Muscle of back (tissue), 11 donors: ENCODE data around the gene PPM1F. TPM values are rescaled to one million over a fixed set of nuclear protein-coding genes. Genes with fewer than 3 reads are reported as not detected.

Experiments
- DNase-seq, 3 donors: peaks; one replicate each; pipeline versions ENCODE4 v3.0.0 to v3.0.0-alpha.2; 2013
- polyA plus RNA-seq, 10 donors: library from polyadenylated mRNA; unstranded; fragments of 120-200 nt; gene quantifications; one replicate each; pipeline ENCODE4 v1.2.1, GENCODE V29; 2013; ENCODE audit not compliant: insufficient read length in 10 of 10

Gene PPM1F
- polyA plus RNA-seq, 10 donors = 36.5 to 56.2 (median 45.3) TPM

DNA sequence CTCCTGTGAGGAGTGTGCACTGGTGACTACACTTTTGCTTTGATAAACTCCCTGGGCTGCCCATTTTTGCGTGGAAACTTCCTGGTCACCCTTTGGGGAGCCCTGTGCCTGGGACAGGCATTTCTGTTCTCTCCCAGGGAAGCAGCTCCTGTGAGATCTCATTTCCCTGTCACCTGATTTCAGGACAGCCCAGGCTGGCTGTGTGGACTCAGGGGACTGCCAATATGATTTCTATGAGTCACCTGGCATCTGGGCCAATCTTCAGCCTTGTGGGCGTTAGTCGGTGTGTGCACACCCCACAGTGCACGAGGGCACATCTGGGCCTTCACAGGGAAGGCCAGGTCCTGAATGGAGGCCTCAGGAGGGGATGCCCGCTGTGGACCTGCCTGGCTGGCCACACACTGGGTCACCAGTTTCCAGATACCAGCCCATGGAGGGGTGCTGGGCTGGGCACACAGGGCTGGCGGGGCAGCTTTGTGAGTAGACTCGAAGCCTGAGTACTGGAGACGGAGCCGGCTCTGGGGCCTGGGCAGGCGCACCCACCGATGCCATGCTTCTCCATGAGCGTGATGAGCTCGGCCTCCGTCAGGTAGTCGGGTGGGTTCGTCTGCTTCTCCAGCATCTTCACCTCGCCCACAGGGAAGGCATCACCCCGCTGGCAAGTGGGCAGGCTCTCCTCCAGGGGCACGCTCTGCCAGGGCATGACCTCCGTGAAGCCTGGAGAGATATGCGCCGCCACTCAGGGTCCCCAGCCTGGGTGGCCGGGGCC, 9.4 kb upstream of the PPM1F start:
- DNase-seq = no peak

DNA sequence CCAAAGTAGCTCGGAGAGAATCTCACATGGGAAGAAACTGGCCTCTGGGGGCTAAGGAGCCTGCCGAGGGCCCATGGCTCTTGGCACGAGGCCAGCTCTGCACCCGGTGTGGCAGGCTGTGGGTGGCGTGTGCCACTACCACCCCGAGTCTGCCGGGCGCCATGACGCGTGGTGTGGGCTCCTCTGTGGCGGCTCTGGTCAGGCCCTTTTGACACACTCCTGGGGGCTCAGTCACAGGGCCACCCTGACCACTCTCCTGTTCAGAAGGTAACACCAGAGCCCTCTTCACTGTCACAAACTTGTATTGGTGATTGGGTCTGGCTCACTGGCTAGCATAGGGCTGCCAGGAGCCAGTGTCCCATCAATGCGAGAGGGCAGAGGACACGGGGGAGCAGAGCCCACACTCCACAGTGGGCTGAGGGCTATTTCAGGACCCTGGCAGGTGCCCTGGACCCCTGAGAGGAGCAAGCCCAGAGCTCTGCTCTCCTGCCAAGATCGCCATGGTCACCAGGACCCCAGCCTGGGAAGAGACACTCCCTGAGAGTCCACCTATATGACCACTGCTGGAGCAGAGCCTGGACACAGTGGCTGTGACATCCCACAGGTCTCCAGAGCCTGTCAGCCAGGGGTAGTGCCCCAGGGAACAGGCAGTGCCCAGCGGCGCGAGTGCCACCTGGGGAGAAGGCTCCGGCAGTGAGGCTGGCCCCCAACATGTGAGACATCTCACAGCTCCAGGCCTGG, 8.6 kb upstream of the PPM1F start:
- no peak for DNase-seq

DNA sequence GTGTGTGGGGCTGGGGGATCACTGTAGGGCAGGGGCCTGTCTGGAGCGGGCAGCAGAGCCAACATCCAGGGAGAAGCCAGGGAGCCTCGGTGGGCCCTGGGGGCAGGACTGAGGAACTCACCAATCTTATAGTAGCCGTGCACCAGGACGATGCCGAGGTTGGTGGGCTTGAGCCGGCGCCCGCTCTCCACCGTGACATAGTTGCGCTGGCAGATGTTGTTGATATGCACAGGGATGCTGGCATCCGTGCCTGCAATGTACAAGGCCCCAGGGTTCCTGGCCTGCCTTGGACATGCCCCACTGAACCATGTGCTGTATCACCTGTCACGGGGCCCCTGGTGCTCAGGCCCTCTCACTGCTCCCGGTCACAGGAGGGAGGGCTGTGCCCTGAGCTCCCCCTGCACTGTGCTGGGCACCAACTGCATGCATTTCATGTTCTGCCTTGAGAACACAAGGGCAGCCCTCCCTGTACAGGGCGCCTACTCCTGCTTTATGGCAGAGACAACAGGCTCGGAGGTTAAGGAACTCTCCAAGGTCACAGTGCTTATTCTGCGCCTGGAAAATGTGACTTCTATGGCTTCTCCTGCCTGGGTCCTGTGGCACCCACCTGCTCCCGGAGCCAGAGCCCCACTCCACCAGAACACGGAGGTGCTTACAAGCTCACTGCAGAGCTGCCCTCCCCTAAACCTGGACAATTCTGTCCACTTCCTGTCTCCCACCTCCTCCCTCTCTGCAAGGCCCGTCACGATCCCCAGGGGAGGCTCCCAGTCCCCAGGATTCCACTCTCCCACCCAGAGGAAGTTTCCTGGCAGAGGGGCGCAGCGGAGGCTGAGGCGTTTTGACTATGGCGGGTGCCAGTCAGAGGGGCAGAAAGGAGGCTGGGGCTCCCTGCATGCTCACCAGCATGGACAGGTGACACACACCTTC, 7.8 kb upstream of the PPM1F start:
- DNase-seq = no peak

DNA sequence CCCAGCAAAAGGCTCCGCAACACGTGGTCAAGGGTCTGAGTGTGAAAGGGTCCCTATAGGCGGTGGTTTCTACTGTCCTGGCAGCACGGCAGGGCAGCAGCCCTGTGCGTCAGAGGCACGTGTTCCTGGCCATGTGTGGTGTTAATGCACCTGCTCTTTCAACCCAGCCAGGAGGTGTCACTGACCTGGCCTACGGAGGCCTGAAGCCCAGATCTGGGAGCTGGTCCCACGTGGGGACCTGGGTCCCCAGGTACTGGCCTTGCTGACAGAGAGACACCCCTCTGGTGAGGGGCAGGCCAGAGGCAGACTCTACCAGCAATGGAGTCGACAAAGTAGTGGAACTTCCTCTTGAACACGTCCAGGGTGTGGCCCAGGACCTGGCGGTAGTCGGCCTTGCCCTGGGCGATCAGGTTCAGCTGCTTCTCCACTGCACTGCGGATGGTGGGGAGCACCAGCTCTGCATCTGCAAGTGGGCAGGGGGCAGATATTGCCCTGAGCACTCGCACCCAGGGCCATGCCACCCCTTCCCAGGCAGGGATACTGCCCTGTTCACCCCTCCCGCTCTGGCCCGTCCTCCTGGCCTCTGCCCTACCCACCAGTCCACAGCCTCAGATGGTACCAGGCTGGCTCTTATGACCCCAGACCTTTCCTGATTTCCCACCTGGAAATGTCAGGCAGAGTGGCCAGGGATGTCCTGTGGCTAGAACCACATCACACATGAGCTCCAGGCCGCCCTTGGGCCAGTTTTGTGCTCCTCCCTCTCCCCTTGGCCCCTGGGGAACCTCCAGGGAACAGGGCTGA, 6.8 kb upstream of the PPM1F start:
- DNase-seq = no peak

DNA sequence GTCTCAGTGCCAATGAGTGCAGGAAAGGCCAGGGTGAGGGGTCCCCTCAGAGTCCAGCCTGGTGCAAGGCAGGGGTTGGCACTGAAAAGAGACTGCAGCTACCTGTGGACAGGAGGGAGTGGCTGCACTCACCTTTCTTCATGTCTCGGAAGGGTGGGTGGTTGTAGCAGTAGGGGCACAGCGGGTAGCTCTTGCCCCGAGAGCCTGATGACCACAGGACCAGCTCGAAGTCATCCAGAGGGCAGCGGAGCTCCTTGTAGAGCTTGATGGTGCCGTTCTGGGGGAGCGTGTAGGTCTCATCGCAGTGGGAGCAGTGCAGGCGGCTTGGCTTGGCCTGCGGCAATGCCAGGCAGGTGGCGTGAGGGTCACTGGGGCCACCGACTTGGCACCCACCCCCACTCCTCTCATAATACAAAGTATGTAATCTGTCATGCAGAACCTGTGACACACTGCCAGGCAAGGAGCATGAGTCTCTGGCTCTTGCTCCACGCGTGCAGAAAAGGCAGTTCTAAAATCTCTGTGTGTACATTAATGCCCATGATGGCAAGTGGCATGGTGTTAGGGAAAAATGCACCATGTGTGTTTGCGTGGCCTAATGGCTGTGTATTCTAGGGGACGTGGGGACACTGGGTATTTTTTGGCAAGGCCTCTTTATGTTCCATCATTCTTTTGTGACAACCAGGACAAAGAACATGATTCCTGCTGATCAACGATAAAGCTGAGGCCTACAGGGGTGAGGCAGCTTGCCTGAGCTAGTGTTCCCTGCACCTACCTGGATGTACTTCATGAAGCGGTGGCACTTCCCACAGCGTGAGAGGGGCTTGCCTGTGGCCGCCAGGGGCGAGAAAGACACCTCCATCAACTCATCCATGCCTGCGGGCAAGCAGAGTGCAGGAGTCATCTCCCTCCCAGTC, 6.0 kb upstream of the PPM1F start:
- DNase-seq = no peak

DNA sequence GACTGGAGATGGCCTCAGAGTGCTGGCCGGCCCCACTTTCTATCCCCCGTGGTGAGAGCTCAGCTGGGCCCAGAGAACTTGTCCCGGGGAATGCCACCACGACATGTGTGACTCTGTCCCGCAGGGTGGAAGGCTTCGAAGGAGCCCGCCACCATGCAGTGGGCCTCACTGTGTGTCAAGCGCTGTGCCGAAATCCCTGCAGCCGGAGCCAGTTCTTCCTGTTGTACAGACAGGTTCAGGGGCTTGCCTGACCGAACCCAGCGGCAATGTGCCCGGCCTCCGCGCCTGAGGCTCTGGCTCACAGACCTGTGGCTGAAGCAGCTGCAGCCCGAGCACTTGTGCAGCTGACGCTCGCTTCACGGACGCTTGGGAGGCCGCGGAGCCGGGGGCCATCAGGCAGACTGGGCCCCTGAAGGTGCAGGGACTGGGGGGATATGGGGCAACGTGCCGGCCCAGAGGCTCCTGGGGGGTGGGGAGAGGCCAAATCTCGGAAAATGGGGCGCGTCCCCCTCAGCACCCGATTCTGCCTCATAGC, 650 bp downstream of the PPM1F start:
- peak; percentile 43 to 80 (median 62) for DNase-seq

DNA sequence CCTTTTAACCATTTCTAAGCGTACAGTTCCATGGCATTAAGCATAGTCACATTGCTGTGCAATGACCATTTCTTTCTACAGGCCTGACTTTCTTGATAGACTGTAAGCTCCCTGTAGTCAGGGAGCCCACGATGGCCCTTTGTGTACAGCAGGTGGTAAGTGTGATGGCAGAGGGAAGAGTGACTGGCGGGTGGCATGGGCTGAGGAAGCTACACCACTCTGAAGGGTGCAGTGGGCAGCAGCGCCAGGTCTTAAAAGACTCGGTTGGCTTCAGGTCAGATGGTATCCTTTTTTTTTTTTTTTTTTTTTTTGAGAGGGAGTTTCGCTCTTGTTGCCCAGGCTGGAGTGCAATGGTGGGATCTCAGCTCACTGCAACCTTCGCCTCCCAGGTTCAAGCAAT, 1.6 kb downstream of the PPM1F start:
- DNase-seq = no peak

DNA sequence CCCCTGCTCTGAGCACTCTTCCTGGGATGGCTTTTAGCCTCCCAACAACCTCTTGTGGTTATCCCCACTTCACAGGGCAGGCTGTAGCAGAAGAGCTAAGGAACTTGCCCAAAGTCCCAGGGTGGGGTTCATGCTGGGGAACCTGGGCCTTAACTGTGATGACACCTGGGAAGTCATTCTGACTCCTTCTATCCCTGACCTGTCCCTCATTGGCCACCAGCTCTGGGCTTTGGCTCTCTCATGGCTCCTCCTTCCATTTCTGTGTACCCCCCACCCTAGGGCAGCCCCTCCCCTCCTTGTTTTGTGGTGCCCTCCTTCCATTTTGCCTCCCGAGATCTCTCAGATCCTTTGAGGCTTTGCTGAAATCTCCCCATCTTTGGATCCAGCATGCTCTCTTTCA, 2.7 kb downstream of the PPM1F start:
- no peak for DNase-seq

DNA sequence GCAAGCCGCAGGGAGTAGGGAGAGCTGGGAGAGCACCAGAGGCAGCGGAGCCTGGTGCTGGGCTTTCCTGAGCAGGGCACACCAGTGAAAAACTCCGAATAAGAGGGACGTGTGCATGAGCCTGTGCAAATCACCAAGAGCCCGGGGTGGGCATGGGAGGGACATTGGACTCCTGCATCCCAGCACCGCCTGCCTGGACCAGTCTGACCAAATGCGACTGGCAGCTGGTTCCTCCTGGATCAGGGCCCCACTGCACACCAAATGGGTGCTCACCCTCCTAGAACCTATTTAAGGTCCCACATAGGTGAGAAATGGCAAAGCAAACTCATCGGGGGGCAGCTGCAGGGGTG, 3.1 kb downstream of the PPM1F start:
- no peak for DNase-seq

DNA sequence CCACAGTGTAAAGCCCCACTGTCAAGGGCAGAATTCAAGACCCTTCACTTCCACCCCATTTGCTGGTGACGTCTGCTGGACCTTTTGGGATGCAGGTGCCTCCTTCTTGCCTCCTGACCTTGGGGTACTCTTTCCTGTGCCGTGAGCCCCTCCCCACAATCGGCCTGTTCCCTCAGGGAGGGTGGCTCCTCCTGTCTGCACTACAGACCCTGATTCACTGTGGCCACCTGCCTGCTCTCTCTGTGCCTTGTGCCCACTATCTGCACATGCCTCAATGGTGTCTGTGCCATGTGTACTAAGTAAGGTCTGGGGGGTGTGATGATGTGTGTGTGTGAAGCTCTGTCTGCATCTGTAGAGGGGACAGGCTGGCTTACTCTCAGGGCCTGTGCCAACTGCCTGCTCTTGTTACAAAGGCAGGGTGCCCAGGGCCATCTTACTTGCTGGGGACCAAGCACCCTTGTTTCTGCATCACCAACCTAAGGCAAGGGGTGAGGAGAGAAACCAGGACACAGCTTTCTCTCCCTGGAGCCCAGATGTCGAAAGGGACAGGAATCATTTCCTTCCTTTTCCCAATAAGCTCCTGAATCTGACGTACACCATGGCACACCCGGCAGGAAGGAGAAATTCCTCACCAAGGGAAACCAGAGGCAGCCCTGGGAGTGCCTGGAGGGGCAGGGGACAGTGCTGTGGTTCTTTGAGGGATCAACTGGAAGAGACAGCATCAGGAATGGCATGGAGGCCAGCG, 3.7 kb downstream of the PPM1F start:
- DNase-seq = no peak

DNA sequence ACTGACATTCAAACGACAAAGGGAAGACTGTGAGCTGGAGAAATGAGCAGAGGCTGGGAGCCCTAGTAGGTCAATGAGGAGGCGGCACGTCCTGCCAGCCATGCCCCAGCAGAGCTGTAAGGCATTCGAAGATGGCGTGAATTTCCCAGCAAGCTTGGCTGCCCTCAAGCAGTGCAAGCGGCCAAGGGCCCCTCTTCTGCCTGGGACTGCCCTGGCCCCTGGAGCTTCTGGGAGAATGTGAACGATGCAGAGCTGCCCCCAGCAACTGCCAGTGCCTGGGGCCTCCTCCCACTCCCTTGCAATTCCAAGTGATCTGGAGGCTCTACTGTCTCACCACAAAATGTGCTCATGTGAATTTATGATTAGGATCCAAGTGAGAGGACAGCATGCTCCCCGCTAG, 4.3 kb downstream of the PPM1F start:
- DNase-seq = no peak

DNA sequence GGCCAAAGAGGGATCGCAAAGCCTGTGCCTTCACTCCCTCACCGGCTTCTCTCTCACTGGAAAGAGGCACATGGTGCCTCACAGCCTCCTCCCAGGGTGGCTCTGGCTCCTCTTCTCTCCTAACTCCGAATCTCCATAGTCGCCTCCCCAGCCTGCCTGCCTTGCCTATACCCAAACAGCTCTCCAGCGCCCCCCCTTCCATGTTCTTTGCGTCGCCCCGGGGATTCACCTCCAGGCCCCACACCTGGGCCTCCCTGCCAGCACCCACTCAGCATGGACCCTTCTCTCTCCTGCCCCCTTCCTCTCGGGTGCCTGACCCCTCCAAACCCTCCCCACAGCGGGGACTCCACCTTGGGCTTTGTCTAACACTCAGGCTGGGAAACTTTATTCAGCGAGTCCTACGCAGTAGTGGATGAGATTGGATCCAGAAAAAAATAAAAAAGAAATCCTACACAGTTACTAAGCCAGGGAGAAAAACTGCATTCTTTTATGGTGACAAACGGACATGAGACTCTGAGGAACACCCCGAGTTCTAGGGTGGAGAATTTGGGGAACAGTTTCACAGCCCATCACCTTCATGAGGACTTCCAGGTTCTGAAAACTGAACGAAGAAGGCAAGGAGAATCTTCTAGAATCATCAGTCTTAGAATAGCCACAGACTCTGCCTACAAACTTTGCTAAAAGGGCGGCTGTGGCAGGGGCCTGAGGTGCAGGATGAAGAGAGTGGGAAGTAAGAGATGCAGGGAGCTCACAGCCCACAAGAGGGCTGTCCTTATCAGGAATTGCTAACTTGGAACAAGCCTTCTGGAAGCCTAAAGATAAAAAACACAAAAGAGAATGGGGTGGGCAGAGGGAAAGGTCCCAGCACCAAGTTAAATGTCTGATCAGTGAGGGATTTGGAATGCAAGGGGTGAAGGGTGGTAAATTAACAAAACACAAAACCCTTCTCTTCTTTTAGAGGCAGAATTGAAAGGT, 5.3 kb downstream of the PPM1F start:
- peak in 1 of 3 donors; percentile 60 for DNase-seq

DNA sequence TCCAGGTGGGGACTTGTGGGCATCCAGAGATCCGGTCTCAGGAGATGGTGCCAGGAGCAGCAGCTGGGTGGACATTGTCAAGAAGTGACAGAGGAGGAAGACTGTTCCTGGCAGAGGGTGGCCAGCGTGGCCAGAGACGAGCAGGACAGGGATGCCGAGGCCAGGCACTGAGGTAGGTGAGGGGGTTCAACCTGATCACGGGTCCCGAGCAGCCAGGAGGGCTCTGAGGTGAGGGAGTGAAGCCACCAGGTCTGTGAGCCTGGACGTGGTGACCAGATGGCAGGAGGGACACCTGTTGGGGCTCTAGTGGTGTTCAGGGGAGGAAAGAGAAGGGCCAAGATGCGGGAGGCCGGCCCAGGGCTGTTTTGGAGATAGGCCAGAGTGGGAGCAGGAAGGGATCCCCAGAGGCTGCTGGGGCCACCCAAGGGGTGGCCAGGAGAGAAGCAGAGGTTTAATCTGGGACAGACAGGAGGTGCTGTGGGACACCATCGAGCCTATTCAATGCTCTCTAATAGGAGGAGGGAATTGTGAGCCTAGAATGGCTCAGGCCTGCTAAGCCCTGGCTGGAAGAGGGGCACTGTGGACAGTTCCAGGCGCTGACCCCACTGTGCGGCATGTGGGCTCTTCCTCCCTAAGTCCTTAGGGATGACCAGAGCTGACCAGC, 6.3 kb downstream of the PPM1F start:
- DNase-seq = no peak

DNA sequence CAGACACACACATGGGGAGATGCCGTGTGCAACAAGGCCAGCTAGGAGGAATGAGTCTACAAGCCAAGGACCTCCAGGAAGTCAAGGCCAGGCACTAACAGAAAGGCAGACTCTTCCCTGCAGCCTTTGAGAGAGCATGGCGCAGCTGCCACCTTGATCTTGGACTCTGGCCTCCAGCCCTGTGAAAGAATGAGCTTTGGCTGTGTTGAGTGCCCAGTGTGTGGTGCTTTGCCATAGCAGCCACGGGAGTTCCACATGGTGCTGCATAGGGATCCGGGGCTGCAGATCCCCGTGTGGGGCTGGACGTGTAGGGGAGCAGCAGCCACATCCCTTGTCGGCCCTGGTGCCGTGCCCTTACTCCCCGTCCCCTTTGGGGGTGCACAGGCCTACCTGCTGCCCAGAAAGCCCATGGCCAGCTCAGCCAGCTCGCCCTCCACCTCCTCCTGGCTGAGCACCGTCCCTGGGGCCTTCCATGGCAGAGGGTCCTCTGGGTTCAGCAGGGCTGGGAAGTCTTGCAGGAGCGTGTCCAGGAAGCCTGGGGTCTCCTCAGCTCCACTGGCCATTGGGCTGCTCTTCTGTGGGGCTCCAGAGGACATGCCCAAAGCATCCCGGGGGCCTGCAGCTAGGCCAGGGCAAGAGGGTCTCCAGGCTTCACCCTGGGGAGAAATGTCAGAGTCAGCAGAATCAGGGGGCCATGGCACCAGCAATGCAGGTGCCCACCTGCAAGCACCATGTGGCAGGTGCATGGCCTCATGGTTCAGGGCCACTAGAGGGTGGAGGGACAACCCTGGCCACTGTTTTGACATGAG, 7.0 kb downstream of the PPM1F start:
- DNase-seq = no peak

DNA sequence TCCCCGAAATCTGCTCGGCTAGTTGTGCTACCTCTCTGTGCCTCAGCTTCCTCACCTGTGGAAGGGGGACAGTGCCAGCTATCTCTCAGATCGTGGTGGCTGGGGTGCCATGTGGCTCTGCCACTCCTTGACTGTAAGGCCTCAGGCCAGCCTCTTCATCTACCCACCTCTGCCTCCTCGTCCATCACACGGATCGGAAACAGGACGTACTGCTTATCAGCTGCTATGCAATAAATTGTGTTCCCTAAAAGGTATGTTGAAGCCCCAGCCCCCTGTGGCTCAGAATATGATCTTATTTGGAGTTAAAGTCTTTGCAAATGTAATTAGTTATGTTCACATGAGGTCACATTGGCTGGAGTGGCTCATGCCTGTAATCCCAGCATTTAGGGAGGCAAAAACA, 7.8 kb downstream of the PPM1F start:
- DNase-seq = no peak

DNA sequence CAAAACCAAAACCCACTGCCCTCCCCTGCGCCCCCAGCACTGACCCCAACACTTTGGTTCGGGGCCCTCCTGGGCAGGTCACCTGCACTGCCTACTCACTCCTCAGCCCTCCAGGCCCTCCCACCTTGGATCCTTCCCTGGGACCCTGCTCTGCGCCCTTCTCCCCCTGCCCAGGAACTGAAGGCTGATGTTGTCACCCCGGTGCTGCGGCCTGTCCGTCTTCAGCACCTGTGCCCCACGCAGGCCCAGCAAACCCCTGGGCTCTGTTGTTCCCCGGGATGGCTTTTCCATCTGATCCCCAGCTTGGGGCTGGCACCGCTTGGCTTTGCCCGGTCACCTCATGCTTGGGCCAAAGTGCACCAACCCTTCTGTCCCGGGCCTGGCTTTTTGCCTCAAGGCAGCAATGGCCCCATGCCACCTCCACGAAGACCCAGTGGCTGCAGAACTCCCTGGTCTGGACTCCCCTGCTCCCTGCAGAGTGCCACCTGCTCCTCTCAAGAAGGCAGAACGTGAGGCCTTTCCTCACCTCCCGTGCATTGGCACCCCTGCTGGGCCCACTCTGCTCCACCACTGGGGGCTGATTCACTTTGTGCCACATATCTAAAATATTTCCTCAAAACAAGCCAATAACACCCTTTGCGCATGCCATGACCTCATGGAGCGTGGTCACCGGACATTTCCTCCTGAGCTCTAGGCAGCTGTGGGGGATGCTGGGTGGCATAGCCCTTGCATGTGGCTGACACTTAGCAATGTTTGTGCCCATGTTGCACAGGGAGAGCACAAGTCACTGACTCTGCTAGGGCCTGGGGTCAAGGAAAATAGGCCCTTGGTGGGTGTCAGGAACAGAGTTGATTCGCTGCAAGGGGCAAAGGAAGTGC, 8.8 kb downstream of the PPM1F start:
- no peak for DNase-seq
